GM21367 (cell line): ENCODE data around the gene NSRP1.
"Not testable (repeated sequence)": the region's sequence is repeated elsewhere in the genome, so short reads cannot be mapped to it uniquely, and the experiment has no call there.

Source experiments
- ATAC-seq: cut with Tn5 transposase; IDR thresholded peaks from one replicate; pipeline ENCODE4 v1.9.1; 2021; ENCODE audit not compliant: unreplicated experiment

Gene NSRP1

DNA sequence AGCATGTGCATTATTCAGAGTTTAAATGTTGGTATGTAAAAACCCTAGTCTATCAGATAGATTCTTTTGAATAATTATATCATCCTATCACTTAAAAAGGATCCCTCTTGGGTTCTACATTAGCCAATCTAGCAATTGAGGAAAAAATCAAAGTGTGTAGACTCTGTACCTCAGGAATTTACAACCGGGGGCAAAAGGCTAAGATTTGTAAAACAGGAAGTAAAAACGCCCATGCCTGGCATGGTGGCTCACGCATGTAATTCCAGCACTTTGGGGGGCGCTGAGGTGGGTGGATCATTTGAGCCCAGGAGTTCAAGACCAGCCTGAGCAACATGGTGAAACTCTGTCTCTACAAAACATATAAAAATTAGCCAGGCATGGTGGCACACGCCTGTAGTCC is 60.2 kb downstream of the NSRP1 start:
- ATAC-seq: no peak

DNA sequence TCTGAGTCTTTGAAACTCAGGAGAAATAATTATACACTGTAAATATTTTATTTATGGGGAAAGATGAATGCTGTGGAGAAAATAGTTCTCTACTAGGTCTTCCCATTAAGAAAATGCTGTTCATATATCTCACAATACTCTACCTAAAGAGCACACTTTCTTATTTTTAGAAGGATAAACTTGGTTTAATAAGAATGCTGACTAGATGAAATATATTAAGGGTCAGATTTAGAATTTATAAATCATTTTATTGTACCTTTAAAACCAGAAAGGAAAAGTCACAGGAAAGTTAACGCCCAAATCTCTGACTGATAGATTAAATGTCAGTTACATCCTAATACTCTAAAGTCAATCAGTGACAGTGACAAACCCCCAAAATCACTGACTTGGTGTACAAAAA is 70.1 kb downstream of the NSRP1 start:
- no peak for ATAC-seq

DNA sequence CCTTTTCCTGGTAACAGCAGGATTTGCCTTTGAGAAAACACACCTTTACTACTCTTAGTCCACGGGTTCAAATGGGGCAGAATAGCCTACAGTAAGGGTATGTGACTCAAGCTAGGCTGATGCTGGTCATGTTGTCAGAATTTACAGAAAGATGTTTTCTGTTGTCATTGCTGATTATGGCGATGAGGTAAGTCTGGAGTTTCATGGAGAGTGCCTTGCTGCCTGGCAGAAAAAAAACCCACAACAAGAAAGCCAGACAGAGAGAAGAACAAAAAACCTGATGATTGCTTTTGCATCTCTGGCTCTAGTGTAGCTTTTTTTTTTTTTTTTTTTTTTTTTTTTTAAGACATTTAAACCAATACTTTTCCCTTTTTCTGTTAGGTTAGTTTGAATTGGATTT is 71.0 kb downstream of the NSRP1 start:
- no peak for ATAC-seq

DNA sequence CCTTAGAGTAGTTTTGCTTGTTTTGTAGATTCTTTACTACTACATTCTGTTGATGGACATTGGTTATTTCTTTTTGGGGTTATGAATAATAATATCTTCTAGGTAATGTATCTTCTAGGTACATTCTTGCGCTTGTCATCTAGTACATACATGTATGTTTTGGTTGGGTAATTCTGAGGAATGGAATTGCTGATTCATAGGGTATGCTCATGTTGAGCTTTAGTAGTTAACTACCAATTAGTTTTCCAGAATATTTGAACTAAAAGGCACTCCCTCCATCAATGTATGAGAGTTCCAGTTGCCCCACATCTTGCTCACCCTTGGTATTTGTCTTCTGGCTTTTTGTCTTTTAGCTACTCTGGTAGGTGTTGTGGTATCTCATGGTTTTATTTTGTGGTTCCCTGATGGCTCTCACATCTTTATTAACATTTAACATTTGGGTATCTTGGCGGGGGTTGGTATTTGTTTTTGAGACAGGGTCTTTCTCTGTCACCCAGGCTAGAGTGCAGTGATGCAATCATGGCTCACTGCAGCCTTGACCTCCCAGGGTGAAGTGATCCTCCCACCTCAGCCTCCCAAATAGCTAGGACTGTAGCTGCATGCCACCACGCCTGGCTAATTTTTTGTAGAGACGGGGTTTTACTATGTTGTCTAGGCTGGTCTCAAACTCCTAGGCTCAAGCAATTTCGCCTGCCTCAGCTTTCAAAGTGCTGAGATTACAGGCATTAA is 71.8 kb downstream of the NSRP1 start:
- ATAC-seq: no peak

DNA sequence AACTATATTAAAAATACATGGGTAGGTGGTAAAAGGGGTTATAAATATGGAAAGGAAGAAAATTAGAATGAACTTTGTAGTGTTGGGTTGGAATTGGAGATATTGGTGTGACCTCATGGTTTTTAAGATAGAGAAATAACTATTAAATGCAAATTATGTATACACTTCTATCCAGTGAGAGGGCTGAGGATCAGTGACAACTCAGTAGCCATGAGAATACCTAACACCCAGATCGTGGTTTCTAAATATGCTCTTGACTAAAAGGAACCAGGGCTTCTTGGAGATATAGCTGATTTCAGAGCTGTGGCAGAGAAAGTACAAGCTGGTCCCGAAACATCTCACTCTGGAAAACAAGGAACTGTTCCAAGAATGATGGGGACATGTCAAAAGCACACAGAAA is 74.5 kb downstream of the NSRP1 start:
- no peak for ATAC-seq

DNA sequence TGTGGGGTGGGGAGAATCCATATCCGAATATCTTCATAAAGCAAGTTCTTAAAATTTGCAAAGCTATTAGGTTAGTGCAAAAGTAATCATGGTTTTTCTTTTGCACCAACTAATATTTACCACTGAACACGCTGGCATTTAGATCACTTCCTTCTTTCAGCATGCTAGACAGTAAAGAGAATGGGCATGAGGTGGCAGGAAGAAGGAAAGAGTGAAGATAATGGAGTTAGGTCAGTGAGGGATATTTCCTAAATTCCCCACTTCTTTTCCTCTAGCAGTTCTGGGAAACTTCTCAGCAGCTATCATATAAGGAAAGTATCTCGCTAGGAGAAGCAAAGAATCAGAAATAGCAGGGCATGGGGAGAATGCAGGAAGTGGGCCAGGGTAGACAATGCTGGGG is 79.9 kb downstream of the NSRP1 start:
- no peak for ATAC-seq

DNA sequence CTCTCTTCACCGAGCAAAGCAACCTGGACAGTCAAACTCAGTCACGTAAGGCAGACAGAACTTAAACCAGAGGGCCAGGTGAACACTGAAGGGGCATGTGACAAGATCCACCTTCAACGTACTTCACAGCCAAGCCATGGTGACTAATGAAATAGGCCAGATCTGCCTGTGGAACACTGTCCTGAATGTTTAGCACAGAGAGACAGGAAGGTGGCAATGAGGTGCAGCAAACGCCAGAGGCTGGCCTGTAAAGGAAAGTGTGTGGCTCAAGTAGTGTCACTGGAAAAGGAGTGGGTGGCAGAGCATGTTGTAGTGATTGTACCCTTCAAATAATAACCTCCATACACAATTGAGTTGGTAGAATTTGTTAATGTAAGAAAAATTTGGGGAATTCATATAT is 80.8 kb downstream of the NSRP1 start:
- ATAC-seq: no peak

DNA sequence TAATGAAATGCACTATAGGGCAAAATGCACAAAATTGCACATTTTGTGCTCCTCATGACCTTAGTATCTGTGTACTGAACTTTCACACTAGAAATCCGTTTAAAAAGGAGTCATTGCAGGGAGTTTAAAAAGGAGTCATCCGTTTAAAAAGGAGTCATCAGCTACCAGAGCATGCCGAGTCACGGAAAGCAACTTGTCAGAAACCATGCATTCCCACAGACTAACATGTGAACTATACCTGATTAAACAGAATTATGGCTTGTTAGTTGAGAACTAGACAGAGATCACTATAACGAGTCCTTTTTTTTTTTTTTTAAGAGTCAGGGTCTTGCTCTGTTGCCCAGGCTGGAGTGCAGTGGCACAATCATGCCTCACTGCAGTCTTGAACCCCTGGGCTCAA is 83.0 kb downstream of the NSRP1 start:
- ATAC-seq: no peak

DNA sequence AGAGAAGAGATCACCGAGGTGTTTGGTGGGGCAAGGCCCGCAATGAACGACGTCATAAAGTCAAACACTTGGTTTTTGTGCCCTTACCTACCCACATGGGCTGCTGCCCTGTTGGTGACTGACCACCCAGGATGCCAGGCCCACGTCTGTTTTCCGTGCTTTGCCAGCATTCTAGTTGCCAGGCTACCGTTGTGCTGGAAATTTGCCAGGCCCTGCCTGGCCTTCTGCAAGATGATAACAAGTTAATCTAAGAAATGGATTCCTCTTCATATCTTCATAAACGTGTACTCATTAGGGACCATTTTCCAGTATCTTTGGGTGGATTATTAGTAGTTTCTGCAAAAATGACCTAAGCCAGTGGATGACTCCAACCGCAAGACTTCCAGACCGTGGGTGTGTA is 83.5 kb downstream of the NSRP1 start:
- ATAC-seq: no peak

DNA sequence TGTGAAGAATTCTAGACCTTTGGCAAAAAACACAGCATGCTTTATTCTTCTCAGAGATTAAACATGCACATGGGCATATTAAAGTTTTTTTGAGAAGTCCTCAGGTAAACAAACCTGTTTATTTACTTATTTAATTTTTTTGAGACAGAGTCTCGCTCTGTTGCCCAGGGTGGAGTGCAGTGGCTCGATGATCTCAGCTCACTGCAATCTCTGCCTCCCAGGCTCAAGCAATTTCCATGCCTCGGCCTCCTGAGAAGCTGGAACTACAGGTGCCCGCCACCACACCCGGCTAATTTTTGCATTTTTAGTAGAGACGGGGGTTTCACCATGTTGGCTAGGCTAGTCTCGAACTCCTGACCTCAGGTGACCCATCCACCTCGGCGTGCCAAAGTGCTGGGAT is 84.0 kb downstream of the NSRP1 start:
- not testable (repeated sequence) for ATAC-seq

DNA sequence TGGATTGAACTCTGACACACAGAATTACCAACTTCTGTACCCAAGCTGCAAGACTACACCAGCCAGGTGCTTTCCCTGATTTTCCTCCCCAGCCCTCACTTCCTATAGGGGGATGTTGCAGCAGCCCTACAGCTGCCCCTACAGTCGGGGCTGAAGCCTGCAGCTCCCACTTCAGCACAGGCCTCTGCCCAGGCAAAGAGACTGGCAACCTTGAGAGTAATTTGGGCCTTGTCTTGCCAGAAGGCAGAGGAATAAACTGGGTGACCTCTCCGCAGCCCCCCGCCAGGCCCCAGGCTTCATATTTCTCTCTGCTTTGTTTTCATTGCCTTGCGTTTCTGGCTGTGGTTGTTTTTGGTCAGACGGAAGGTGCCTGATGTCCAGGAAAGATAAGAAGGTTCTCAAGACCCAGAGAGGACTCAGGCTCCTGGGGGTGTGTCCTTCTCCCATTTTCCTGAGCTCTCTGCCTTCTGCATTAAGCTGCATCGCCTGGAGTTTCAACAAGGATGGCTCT is 86.9 kb downstream of the NSRP1 start:
- ATAC-seq: no peak

DNA sequence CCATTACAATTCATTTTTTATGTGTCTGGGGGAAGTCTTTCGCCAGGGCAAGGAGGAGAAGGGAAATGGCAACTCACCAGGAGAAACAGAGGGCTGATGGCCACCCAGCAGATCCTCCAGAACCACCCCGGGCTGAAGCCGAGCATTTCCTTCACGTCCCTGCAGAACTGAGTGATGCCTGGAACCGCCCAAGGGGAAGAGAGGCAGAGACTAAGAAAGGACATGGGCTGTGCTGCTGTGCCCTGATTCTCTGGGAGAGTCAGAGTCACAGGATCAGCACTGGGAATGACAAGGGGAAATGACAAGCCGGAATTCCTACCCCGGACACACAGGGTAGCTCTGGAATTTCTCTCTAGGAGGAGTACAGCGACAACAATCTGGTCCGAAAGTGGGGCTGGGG is 91.0 kb downstream of the NSRP1 start:
- ATAC-seq: no peak

DNA sequence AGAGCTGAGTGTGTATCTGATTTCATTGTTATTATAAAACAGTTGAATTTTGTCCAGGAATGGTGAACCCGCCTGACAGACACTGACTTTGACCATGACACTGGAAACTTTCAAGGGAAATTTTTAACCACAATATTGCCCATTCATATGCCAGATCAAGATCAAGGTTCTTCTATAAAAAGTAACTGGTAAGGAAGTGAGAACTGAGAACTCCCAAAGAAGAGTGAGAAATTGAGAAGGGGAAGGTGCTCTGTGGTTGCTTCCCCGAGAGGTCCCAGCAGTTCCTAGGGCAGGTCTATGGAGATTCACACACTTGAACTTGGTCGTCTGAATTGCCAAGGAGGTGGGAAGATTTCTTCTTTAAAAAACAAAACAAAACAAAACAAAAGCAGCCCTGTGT is 91.6 kb downstream of the NSRP1 start:
- no peak for ATAC-seq

DNA sequence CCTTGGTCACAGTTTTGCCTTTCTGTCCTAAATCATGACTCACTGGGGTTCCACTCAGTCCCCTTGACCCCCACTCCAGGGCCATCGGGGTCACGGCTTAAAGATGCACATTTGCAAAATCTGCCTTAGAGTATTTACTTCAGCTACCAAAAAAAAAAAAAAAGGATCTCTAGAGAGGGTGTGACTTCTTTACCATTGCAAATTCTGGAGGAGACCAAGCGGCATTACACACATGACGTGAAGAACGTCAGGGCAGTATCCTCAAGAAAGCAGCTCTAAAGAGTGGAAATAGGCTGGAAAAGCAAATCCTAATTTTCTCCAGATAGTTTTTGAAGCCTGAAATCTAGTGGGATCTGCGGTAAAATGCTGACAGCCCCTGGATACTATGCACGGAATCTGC is 93.3 kb downstream of the NSRP1 start:
- ATAC-seq: no peak

DNA sequence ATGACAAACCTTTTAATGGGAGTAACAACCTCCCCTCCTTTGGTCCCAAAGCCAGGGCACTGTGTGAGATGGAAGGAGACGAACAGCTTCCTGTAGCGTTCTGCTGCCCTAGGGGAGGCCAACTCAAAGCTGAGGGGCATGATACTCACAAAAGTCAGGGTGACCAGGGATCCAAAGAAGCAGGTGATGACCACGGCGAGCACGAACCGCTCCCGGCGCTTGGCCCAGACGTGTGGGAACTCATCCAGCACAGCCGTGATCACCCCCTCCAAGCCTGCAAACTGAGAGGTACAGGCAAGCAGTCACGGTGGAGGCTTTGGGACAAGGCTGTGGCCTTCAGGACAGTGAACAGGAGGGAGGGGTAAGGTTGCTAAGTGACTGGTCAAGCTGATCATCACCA is 93.8 kb downstream of the NSRP1 start:
- ATAC-seq: no peak

DNA sequence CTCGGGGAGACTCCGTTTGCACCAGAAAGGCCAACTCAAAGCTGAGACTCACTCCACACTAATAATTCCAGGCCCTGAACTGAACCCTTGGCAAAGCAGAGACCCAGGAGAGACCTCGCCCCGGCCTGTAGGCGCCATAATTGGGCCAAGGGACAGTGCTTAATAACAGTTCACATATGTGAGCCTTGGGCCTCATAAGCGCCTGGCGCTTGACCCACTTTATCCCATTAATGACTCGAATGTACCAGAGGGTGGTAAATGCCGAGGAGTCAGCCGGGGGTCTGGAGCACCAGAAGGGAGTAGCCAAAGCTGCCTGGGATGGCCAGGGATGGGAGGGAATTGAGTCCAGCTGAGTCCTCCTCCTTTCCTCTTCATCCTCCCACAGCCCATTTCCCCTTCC is 94.3 kb downstream of the NSRP1 start:
- ATAC-seq: no peak

DNA sequence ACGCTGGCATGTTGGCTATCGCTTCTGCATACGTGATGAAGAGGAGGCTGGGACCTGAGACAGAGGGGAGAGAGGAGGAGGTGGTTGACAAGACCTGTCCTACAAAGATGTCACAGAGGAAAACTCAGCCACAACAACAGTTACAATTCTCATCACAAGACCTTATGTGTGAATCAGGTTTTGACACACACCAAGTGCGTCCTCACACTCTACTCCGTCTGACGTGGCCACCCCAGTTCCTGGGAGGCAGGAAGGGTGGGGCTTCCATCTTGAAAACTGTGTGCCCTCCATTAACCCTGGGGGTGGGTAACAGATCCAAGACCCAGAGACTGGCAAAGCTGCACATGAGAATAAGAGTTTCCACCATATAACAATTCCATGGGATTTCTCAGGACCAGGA is 94.8 kb downstream of the NSRP1 start:
- ATAC-seq: no peak

DNA sequence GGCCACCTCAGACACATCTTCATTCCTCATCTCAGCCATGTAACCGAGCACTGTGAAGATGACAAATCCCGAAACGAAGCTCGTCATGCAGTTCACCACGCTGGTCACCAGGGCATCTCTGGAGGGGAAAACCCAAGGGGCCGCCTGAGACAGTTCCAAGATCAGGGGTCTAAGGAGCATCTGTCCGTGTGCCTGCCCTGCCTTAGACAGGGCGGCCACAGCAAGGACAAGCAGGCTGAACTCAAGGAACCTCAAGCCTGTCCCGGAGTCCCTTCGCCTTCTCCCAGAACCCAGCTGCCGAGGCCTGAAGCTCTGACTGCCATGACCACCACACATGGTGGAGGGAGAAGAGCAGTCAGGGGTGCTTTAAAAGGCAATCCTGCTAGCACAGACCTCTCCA is 96.1 kb downstream of the NSRP1 start:
- ATAC-seq: peak; percentile 54

DNA sequence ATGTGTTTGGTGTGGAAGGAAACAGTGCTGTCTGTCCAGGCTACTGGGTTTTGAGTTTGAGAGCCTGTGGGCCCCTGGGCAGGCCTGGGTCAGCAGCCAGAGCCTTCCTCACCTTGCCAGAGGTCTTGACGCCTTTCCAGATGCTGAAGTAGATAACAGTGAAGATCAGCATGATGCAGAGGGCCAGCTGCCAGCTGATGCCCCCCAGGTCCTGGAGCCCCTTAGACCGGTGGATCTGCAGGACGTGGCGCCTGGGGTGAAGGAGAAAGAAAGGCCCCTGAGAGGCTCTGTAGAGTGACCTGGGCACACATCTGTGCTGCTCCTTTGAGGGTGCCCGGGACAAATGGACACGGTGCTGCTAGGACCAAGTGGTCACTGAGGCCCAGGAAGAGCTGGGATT is 100.4 kb downstream of the NSRP1 start:
- no peak for ATAC-seq

DNA sequence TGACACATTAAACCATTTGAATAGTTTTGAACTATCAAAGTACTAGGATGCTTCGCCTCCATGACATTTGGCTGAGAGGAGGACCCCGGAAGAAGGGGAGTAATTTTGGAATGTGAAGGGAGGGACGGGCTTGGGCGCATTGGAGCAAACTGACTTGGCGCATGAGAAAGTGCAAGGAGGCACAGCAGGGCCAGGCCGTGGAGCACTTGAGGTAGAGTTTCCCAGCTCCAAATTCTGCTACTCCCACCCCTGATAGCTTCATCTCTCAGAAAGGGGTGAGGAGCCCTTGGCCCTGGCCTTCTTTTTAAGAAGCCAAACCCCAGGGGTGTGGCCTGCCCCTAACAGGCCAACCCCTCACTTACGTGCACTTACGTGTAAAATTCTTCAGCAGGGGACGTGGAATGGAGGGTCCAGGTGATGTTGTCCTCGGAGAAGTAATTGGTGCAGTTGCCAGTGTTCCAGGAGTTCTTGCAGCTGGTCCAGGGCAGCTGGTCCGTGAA is 101.2 kb downstream of the NSRP1 start:
- no peak for ATAC-seq

DNA sequence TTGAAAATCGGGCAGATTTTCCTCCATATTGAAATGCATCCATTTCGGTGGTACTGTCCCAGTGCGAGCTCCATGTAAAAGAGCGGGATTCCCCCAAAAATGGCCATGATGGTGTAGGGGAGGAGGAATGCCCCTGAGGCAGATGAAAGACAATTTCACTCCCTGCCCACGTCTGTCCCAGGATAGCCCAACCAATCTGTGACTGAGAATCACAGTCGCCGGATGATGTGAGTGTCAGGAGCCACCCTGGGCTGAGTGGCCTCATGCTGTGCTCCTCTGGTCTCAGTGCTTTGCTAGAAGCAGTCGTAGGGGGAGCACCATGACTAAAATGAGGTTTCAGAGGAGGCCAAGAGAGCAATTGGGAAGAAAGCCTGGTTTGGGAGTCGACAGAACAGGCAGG is 102.2 kb downstream of the NSRP1 start:
- ATAC-seq: no peak

DNA sequence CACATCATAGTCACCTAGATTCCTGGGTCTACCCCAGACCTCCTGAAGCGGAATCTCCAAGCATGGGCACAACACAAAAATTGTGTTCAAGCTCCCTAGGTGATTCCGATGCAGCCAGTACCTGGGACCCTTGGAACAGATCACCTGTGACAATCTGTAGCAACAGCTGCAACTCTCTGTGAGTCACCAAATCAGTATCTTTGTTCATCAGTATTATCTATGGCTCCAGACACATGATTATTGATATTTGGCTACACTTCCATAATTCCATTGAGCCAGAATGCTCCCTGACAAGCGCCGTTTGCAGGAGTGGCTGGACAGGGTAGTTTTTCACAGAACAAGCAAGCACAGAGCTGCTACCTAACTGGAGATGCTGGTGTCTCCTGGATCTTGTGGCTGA is 102.7 kb downstream of the NSRP1 start:
- ATAC-seq: no peak

DNA sequence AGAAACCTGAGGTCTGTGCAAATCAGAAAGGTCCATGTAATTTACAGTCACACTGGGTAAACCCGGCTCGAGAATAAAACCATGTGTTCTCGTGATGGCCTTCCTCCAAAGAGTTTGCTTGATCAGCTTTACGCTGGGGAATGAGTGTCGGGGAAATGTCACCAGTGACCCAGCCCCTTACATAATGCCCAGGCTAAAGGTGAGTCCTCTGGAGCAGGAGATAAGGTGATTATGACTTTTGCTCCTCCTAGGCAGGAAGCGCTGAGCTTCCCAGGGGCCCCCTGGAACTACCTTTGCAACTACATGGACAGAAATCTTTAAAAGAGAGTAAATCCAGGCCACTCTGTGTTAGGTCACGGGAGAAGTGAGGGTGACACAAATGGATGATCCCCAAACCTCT is 103.2 kb downstream of the NSRP1 start:
- ATAC-seq: no peak
